ENCODE measurements around the gene DDX3X.

GRCh38 chrX:41397219-41397618 is 63.3 kb downstream of the DDX3X start:
- TF ChIP-seq CTCF (IDR thresholded peaks at IDR 0.05; ENCODE audit: poor library complexity), result no peak
- no peak for TF ChIP-seq EZH2 (IDR thresholded peaks at IDR 0.05; ENCODE audit: borderline replicate concordance)
